Measurements from ENCODE around the gene SPATA22. TPM values are rescaled to one million over a fixed set of nuclear protein-coding genes. Genes with fewer than 3 reads are reported as not detected.

Gene SPATA22, protein sequence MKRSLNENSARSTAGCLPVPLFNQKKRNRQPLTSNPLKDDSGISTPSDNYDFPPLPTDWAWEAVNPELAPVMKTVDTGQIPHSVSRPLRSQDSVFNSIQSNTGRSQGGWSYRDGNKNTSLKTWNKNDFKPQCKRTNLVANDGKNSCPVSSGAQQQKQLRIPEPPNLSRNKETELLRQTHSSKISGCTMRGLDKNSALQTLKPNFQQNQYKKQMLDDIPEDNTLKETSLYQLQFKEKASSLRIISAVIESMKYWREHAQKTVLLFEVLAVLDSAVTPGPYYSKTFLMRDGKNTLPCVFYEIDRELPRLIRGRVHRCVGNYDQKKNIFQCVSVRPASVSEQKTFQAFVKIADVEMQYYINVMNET
- total RNA-seq = 0.71 TPM in 1 of 2 replicates, not detected in the other

DNA sequence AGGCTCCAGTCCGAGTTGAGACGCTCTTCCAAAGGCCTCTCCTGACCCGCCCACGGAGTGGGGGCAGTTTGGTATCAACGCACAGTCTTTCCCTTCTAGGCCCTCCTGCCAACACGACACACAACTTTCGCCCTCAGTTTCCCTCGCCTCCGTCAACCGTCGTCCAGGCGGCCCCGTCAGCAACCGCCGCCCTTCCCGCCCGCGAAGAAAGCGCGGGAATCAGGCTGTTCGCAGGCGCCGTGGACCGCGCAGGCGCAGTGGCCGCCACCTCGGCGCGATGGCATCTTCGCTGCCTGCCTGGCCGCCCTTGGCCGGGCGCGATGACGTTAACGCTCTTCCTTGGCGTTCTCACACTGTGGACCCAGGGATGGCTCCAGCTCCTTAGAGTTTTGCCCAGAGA is at the start of gene SPATA22:
Gene SPATA22 (minus strand): TSS at position 221 of the 400 bp plus-strand sequence. CDS start 2,494 bp downstream, outside the sequence.

DNA sequence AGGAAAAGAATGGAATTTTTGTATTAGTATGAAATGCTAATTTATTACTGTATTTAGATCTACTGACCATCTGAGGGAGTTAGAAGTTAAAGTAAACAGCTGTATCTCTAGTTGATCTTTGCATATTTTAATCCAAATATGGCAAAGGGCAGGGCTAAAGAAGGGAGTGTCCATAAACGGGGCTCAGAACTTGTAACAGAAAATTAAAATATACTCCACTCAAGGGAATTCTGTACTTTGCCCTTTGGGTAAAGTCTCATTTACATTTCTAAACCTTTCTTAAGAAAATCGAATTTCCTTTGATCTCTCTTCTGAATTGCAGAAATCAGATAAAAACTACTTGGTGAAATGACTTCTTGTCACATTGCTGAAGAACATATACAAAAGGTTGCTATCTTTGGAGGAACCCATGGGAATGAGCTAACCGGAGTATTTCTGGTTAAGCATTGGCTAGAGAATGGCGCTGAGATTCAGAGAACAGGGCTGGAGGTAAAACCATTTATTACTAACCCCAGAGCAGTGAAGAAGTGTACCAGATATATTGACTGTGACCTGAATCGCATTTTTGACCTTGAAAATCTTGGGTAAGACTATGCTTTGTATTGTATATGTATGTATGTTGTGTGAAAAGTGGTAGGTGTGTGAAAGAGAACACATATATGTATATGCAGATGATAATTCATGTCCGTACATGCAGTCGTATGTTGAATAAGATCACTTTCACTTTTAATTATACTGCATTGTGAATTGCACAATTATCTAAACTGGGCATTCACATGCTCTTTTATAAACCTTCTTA is 4.4 kb upstream of the SPATA22 start, which contains the start of gene ASPA:
Gene ASPA (plus strand): TSS at position 186 of the 799 bp plus-strand sequence. CDS start 163 bp downstream, at position 349.

GRCh38 chr17:3433741-3434140 is 37.9 kb downstream of the SPATA22 start, which contains the start of gene OR1E2:
TSS of gene OR1E2 (minus strand) at chr17:3433841. CDS start at chr17:3433841, 0 bp downstream.

DNA sequence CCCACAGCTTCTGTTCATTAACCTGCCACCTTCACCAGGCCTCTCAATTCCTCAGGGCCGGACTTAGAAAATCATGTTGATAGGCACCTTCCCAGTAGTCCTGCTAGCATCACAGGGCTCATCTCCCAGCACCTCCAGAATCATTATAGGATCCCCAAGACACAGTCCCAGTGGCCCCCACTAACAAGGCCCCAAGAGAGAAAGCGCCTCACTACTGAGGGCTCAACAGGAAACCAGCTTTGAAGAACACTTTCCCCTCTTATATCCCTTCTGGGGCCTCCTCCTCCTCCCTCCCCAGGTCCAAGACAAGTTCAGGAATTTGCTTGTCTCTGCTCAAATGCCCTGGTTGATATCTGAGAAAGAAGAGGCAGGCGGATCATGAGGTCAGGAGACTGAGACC is 60.5 kb downstream of the SPATA22 start, which contains the start of gene OR3A3:
Gene OR3A3 (plus strand): TSS at position 301 of the 400 bp plus-strand sequence.

DNA sequence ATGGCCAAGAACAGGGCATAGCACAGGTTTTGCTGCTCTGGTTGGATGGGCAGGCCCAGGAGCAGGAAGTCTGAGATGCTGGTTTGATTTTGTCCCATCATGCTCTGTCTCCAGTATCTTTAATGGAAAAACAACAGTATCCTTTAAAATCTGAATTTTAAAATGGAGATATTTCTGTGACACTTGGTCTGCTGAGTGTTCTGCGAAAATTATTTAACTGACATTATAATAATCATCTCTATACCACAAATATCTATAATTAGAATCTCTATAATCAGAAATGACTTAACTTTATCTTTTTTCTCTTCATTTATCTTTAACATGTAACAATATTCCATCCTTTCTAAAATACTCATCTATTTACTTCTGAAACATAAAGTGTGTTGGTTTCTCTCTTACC is 73.3 kb downstream of the SPATA22 start, which contains the start of gene OR1E1:
Gene OR1E1 (minus strand): TSS at position 101 of the 400 bp plus-strand sequence. CDS start 0 bp downstream, at position 101.

Other genes with a start within 250 kb of the SPATA22 start
- not detected in 2 replicates for gene OR3A1, start 173.5 kb downstream of the SPATA22 start, total RNA-seq
- not detected in 2 replicates for gene OR3A2, start 85.5 kb downstream of the SPATA22 start, total RNA-seq
- gene OR1E1, start 73.4 kb downstream of the SPATA22 start, total RNA-seq = not detected in 2 replicates
- gene OR3A3, start 60.4 kb downstream of the SPATA22 start, total RNA-seq = not detected in 2 replicates
- not detected in 2 replicates for gene OR1E2, start 38.0 kb downstream of the SPATA22 start, total RNA-seq
- 1.2 and 1.6 TPM in 2 replicates for gene ASPA, start 4.2 kb upstream of the SPATA22 start, total RNA-seq
- gene TRPV3, start 86.0 kb upstream of the SPATA22 start, total RNA-seq = 0.53 and 6.6 TPM in 2 replicates
- gene TRPV1, start 137.6 kb upstream of the SPATA22 start, total RNA-seq = 0.58 and 1.2 TPM in 2 replicates
- 12.8 and 13.0 TPM in 2 replicates for gene SHPK, start 164.4 kb upstream of the SPATA22 start, total RNA-seq
- gene CTNS, start 164.9 kb upstream of the SPATA22 start, total RNA-seq = 20.0 and 23.9 TPM in 2 replicates
- 324 and 363 TPM in 2 replicates for gene TAX1BP3, start 196.8 kb upstream of the SPATA22 start, total RNA-seq
- 15.1 and 24.8 TPM in 2 replicates for gene EMC6, start 197.0 kb upstream of the SPATA22 start, total RNA-seq
- 7.8 and 11.7 TPM in 2 replicates for gene P2RX5, start 224.3 kb upstream of the SPATA22 start, total RNA-seq

Data from myometrial cell (primary cell).